HG02840 (cell line): Measurements from ENCODE around the gene TTC21B.

Experiments used
- ATAC-seq: cut with Tn5 transposase; IDR thresholded peaks from one replicate; pipeline ENCODE4 v1.9.1; 2021; ENCODE audit warnings: mild to moderate bottlenecking, moderate library complexity, moderate number of reproducible peaks; ENCODE audit not compliant: unreplicated experiment, low FRiP score

The TTC21B gene

DNA sequence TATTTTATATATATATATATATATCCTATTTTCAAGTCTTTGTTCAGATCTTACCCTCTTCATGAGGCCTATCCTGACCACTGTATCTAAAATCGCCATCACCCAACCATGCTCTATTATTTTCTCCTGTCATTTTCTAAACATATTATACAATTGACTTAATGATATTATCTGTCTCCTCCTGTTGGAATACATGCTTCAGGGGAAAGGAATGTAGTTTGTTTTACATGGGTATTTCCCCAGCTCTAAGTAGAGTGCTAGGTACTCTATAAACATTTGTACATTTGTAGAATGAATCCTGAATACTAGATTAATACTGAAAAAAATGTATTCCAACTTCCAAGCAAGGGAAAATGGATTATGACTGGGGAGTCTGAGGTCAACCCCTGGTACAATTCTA, 26.2 kb downstream of the TTC21B start:
- no peak for ATAC-seq

DNA sequence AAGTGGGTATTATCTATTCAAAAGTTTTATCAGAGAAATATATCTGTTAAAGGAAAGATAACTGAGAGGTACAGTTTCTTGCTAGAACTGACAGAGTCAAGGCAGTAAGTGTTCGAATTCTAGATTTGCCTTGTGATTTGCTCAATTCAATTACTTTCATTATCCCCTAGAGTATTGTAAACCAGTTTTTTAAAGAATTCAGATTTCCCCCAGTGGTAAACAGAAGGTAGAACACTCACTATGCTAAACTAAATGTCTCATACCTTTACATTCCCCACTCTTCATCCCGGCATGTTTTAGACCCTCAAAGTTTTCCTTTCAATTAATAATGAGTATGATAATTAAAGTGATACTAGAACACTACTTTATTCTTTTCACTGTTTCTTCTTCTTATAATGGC, 28.6 kb downstream of the TTC21B start:
- no peak for ATAC-seq

DNA sequence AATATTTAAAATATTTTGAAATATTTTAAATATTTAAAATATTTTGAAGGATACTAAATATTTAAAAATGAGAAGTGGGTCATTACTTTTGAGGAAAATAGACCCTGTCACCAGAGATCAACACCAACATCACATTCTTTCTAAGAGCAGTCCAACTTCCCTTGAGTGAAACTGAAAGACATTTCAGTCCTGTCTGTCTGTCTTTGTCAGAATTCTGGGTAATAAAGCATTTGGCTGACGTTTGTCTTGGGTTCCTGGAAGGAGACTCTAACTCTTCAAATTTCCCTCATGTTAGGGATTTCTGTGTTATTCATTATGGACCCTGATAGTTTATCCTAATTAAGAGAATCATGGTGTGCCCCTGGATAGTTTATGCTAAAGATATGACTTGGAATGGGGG, 32.8 kb downstream of the TTC21B start:
- ATAC-seq: no peak

DNA sequence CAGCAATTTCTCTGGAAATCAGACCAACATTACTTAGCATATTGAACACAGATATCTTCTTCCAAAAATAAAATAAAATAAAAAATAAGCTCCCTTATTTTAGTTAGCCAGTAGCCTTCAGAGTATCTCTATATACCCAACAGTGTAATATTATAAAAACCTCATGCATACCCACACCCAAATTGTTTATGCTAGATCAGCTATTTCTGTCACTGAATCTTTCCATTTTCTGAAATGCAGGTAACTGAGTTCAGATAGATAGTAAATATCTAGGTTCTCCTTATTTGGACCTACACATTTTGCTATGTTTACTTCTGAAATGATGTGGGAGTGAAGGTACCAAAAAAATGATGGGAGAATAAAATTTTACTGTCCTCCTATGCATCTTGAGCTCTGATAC, 39.9 kb downstream of the TTC21B start:
- ATAC-seq: no peak

DNA sequence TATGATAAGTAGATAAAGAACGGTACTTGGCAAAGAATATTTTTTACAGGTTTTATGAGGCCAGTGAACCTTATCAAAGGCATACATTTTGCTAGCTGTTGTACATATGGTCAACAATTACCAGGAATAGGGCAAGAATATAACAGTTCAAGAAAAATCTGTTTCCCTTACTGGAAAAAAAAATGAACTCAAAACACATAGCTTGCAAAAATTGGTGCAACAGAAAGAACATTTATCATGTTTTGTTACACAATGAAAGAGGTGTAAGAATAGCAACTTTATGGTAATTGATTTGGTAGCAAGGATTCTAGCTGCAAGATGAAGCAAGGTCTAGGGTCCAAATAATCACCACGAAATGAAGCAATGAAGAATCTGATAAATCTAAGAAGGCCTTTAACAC, 41.6 kb downstream of the TTC21B start:
- no peak for ATAC-seq

DNA sequence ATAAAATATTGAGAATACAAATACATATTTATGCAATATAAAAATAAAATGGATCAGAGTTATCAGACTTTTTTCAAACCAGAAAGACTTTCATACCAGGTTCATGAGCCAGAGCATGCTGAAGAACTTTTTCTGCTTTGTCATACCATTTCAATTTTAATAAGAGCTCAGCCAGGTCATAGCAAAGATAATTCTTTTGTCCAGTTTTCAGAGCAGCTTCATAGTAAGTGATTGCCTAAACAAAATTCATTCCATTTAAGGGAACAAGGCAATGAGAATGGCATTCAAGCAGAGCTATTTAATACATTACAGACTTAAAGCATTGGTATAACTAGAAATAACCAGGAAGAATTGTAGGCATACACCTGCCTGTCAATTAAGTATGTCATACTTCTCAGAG, 42.3 kb downstream of the TTC21B start:
- ATAC-seq: no peak

DNA sequence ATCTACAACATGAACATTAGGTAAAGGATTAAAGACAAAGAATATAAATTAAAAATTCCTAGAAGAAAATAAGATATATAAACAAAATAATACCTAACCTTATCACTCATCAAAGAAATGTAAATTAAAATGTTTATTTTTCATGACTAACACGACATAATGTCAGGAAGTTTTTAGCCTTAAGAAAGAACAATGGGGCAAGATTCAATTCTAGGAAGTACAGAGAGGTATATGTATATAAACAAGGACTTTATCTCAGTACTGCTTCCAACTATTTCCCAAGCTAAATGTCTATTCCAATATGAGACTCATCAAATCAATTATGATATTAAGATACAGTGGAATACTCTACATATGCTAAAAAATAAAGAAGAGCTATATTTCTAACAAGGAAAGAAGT, 44.1 kb downstream of the TTC21B start:
- ATAC-seq: no peak

DNA sequence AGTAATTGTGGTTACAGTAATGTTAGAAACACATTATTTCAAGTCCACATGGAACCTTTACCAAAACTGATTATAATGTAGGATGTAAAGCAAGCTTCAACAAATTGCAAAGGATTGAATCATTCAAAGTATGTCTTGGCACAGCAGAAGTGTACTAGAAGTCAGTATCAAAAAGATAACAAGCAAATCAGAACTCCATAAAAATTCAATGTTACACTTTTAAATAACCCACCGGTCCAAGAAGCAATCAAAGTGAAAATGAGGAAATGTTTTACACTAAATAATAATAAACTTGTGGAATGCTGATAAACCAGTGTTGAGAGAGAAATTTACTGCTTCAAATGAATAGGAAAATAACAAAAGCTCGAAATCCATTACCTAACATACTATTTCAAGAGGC, 47.7 kb downstream of the TTC21B start:
- no peak for ATAC-seq

DNA sequence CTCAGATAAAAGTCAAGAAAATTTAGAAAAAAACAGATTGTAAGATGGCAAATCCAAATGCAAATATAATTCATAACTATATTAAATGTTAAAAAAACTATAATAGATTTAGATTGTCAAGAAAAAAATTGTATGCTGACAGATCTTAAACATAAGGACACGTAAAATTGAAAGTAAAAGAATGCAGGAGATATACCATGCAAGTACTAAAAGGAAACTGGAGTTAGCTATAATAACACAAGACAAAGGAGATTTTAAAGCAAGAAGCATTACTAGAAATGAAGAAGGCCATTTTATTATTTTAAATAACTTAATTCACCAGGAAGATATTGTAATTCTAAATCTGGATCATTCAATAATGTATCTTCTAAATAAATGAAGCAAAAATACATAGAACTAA, 48.3 kb downstream of the TTC21B start:
- ATAC-seq: no peak

DNA sequence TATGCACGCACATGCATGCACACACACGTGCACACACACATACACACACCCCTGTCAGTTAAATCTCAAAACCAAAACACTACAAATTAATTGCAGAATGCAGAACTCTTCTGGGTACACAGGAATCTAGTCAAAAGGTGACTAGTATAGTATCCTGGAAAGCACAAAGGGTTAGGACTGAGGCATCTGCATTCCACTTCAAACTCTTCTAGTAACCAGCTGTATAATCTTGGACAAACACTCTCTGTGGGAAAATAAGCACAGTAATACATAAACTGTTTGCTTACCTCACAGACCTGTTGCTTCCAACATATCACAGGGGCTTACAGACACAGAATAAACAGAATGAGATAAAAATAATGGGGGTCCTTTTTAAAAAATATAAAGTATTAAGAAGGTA, 49.1 kb downstream of the TTC21B start:
- no peak for ATAC-seq

DNA sequence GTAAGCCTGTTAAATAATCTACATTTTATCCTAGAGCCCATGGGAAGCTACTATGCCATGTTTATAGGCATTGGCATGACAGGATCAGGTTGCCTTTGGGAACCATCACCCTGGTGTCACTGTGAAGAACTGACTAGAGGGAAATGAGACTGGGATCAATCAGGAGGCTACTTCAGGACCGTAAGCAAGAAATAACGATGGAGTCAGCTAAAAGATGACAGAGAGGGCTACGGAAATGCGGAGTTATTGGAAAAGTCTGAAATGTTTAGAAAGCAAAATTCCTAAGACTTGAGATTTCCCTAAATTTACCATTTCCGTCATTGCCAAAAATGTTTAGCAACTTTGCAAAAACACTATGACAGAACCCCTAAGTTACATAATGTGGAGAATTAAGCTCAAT, 50.2 kb downstream of the TTC21B start:
- ATAC-seq: no peak

DNA sequence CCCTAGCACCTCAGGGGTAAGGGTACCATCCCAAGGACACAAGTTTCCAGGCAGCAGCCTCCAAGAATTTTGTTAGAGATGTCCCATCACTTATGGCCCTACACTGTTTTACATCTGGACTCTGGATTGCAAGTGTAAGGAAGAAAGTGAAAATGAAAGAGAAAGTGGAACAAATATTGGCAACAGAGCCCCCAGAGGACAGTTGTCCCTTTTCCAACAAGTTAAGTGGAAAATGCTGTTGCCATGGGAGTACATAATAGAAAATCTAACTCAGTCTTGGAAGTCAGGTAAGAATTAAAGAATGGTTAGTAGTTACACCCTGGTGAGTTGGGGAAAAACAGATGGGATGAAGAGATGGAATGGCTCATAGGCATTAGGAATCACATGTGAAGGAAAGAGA, 50.6 kb downstream of the TTC21B start:
- ATAC-seq: no peak

DNA sequence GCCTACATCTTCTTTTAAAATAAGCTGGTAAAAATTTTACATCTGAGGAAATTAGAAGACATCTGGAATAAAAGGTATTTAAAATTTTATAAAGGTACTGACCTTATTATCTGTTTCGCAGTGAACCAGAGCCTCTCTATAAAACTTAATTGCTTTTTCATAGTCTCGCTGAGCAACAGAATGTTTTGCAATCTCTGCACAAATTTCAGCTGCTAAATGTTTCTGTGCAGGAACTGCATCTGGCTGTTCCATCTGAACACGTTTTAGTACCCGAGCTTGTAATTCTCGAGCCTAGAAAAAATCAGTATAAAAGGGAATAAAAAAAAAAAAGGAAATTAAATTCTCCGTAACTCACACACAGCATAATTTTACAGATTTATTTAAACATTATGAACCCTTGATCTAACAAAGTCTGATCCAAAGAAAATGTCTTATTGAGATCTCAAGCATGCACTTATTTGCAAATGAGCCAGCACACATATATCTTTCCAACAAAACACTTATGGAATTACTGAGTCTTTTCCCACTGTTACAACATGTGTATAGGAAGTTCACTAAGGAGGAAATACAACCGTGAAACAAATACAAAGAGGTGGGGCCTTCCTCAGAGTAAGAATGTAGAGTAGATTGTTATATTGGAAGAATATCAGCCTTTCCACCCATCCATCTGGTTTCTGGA, 51.8 kb downstream of the TTC21B start:
- no peak for ATAC-seq

DNA sequence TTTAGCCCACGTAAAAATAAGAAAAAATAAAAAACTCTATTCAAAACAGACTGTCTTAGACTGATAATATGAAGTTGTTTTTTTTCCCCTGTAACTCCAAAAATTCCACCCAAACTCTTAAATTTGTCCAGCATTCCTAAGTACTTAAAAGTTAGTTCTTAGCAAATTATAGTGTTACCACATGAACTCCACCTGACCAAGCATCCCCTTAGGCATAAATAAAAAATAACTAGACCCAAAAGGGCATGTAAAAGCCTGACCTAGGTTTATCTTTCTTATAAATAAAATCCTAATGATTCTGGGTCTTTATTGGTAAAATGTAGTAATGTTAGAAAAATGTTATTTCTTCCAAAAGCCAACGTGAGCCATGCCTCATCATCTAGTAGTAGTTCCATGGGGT, 54.3 kb downstream of the TTC21B start:
- no peak for ATAC-seq

DNA sequence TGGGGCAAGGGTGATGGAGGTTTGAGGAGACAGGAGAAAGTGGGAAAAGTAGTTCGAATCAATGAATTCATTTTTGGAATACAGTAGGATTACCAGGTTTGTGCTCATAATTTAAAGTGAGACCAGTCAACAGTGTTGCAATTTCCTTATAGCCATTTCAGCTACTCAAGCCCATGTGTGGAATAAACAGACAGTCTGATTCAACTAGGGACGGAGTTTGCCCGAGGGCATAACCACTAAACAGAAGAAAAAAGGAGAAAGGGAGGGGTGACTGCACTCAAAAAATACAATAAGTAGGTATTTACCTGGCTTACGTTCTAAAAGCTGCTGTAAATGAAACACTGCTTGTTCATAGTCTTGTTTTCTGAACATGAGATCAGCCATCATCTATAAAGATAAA, 55.2 kb downstream of the TTC21B start:
- no peak for ATAC-seq

DNA sequence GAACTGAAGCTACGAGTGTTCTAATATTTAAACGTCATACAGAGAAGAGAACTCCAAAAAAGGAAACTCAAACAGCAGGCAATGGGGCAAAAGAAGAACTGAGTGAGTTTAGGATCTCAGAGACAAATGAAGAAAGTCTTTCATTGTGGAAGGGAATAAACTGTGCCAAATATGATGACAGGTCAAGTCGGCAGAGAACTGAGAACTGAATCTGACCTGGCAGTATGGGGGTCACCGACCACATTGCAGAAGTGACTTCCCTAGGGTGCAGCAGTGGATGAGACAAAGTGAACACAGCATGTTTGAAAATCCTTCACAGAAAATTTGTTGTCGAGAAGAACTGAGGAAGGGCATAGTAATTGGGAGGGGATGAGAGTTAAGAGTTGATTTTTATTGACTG, 55.9 kb downstream of the TTC21B start:
- no peak for ATAC-seq

DNA sequence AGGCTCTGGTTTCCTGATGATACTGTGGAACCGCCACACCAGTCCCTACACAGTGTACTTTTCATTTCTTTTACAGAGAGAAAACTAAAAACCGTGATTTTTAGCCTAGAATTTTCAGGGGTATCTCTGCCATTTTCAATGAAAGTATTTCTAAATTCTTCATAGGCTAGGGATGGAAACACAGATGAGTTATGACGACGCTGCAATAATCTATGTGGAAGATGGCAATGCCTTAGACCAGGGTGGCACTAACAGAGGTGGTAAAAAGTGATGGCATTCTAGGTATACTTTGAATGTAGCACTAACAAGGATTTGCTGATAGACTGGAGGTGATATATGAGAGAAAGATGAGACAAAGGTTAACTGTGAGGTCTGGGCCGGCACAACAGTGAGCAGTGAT, 56.5 kb downstream of the TTC21B start:
- no peak for ATAC-seq

DNA sequence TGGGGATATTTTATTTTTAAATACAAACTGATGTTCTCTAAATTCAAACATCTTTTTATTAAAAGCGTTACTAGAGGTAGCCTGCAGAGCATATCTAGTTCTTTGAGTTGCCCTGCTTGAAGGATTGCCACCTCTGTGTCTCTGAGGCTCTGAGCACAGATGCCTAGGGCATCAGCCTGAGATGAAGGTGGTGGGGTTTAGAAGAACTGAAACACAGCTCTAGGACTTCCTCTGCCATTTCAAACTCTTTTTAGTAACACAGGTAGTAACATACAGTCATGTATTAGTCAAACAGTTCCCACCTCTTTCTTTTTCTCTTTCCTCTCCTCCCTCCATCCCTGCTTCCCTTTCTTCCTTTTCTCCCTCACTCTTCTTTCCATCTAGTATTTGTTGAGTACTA, 57.6 kb downstream of the TTC21B start:
- ATAC-seq: no peak

DNA sequence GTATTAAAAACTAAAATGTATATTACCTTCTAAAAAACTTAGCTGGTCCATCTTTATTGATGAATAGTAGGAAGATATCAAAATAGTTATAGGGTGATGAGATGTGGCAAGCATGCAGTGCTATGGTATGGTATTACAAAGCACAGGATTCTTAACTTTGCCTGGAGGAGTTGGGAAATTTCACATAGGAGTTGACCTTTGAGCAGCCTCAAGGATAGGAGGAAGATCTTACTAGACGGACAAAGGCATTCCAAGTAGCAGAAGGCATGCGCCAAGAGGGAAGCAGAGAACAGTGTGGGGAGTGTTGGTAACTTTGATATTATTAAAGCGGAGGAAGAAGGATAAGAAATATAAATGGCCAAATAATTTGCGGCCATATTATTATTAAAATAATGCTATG, 60.0 kb downstream of the TTC21B start:
- no peak for ATAC-seq

DNA sequence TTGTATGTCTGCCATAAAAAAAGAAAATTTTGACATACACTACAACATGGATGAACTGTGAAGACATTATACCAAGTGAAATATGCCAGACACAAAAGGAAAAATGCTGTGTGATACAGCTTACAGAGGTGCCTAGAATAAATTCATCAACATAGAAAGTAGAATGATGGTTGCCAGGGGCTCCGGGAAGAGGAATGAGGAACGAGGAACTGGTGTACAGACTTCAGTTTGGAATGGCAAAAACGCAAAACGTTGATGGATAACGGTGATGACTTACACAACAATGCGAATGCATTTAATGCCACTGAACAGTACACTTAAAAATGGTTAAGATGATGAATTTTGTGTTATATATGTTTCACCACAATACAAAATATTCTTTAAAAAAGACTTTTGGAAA, 61.0 kb downstream of the TTC21B start:
- ATAC-seq: no peak

DNA sequence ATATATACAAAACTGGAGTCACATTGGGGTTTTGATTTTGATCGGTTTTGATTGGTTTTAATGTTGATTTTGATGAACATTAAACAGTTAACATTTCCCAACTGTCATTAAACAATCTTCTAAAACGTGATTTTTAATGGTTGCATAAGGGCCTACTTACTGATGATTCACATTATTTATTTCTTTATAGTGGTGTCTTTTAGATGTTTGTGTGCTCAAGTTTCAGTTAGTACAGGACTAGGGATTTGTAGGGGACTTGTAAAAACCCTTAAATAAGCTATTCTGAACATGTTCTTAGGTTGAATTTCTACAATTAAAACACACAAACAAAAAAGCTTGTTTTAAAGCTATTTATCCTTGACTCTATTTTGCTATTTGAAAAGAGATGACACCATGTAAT, 61.6 kb downstream of the TTC21B start:
- ATAC-seq: no peak

DNA sequence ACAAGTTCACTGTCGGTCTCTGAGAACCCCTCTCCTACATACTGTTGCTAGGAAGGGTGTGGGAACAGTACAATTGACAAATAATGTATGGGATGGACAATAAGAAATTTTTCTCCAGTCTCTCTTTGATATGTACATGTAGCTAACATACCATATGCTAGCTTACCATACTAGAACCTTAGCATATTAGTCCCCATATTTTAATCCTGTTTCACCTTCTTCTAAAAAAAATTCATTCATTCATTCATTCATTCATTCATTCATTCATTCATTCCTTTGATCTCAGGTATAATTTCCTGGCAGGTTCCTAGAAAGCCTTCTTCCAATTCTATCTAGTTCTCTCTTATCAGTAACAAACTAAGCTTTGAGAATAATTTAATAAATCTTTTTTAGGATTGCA, 62.2 kb downstream of the TTC21B start:
- no peak for ATAC-seq

DNA sequence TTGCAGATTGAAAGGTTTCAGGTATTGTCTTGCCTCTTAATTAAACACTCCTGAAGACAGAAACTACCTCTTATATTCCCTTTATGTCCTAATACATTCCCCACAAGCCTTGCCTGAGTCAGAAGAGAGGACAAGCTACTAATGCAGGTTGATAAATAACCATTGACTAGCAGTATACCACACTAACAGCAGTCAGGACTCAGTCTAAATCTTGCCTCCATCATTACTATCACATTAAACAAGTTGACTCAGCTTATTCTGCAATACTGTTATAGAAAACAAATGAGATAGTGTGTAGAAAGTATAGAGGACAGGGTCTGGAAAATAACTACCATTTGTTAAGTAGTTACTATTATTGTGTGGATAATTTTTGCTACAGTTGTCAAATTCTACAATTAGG, 63.8 kb downstream of the TTC21B start:
- ATAC-seq: no peak
